ENCODE results near the gene PRR12.
"Not testable (repeated sequence)": the region's sequence is repeated elsewhere in the genome, so short reads cannot be mapped to it uniquely, and the experiment has no call there.

The PRR12 gene

DNA sequence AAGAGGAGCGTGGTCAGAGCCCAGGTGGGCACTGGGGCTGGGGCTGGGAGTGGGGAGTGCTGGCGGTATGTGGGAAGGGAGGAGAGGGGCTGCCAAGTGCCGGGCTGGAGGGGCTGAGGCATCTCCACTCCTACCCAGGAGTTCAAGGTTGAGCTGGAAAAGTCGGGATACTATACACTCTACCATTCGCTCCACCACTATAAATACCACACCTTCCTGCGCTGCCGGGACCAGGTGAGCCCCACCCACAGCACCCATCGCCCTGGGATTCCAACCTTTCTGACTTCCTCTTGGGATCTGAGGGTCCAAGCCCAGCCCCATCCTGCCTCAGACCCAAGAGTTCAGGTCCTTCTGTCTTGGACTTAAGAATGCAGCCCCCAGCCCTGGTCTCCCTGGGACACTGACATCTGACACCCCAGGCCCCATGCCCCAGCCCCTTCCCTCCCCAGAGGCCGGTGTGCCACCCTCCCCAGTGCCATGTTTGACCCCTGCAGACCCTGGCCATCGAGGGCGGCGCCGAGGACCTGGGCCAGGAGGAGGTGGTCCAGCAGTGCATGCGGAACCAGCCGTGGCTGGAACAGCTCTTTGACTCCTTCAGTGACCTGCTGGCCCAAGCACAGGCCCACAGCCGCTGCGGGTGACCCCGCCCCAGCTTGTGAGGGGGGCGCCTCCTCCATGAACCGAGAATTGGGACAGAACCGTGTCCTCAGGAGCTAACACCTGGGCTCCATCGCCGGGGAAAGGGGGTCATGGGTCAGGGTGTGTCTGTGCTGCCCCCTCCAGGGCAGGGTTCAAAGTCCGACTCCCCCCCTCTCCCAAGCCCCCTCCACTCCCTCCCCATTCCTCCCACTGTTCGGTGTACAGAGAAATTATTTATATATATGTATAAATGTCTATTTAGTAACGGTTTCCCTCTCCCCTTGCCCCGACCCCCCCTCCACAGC is 34.3 kb downstream of the PRR12 start:
- DNase-seq: no peak

DNA sequence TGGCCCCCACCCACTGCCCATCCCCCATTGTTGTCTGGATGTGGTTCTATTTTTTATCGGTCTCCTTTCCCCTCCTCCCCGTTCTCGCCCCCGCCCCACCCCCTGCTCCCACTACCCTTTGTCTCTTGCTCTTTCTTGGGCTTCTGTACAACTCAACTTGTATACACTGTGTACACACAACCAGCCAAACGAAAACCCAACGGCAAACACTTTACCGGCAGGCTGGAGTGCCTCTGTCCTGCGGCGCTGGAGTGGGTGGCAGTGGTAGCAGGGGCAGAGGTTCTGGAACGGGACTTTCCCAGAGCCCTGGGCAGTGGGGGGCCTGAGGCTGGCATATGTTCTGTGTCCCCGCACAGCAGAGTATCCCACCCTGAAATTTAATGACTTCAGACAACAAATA is 35.2 kb downstream of the PRR12 start:
- DNase-seq: no peak

DNA sequence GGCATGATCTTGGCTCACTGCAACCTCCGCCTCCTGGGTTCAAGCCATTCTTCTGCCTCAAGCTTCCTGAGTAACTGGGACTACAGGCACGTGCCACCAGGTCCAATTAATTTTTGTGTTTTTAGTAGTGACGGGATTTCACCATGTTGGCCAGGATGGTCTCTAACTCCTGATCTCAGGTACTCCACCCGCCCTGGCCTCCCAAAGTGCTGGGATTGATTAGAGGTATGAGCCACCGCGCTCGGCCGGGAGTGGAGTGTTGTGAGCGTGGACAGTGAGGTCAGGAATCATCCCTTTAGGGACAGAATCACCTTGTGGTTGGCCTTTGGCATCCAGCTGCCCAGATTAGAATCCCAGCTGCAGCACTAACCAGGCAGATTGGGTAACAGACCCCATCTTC is 38.7 kb downstream of the PRR12 start:
- no peak for DNase-seq

DNA sequence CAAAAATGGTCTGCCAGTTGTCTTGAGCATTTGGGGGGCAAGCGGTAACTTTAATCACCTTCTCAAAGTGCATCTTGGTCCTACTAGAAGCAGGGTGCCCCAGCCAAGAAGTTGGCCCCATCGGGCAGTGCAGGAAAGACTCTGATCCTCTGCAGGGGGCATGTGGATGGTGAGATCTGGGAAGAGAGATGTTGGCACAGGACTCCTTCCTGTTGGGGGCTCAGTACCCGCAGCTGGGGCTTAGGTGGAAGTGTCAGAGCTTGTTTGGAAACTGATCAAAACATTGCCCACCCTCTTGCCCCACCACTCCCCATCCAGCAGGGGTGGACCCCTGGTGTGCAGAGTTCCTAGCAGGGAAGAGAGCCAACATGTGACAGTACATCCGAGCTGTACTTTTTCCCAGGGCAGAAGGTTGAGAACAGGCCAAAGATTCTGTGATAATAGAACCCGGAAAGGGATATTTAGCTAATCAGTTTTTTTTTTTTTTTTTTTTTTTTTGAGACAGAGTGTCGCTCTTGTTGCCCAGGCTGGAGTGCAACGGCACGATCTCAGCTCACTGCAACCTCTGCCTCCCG is 40.1 kb downstream of the PRR12 start:
- peak; percentile 20 for DNase-seq

DNA sequence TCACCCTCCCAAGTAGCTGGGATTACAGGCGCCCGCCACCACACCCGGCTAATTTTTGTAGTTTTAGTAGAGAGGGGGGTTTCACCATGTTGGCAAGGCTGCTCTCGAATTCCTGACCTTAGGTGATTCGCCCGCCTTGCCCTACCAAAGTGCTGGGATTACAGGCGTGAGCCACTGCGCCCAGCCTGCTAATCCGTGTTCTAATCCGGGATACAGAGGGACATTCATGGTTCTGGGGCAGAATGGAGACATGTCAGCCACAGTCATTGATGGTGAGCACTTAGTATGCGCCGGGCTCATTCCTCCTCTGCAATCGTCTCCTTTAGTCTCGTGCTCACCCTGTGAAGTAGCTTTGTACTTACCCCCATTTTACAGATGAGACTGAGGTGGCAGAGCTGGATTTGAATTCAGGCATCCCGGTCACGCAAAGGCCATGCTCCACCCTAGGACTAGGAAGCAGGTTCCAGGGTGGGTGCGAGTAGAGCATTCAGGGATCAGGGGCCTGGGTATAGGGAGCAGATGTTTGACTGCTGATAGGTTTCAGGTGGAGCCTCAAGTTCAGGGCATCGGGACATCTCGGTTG is 40.7 kb downstream of the PRR12 start:
- no peak for DNase-seq

DNA sequence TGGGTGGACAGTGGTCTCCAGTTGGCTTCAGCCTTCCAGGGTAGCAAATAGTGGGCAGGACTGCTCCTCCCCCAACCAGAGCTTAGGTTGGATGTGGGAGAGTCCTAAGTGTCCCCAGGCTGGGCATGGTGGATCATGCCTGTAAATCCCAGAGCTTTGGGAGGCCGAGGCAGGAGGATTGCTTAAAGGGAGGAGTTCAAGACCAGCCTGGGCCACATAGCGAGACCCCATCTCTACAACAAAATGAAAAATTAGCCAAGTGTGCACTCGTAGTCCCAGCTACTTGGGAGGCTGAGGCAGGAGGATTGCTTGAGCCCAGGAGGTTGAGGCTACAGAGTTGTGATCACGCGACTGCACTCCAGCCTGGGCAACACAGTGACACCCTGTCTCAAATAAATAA is 41.6 kb downstream of the PRR12 start:
- no peak for DNase-seq

DNA sequence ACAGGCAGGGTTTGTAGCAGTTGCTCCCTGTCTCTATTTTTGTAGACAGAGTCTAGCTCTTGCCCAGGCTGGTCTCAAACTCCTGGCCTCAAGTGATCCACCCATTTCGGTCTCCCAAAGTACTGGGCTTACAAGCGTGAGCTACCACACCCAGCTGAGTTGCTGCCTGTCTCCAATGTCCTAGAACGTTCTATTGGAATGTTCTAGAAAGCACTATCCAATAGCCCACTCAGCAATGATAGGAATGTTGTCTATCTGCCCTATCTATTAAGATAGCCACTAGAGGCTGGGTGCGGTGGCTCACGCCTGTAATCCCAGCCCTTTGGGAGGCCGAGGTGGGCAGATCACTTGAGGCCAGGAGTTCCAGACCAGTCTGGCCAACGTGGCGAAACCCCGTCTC is 42.3 kb downstream of the PRR12 start:
- not testable (repeated sequence) for DNase-seq

DNA sequence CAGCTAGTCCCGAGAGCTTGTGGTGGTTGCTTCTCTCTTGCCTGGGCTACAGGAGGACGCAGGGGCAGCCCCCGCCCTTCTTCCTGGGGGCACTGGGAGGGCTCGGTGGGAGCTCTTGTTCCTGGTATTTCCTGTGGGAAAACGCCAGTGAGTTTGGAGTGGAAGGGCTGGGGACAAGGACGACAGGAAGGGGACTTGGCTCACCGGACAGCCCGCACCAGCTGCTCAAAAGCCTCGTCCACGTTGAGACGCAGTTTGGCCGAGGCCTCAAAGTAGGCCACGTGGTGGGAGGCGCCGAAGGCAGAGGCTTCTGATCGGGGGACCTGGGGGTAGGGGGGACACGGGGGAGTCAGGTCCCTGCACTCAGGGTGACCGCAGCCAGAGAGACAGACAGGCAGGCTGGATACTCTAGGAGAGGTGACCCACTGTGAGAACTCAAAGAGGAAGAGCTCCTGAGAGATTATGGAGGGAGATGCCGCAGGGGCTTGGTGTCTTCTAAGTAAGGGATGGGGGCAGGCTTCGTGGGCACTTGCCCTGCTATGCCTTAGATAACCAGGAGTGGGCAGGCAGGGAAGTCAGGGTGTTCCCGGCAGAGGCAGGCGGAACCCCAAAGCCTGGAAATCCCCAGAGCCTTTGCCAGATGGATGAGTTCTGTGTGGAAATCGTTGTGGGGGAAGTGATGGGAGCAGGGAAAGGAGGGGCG is 44.7 kb downstream of the PRR12 start:
- no peak for DNase-seq

DNA sequence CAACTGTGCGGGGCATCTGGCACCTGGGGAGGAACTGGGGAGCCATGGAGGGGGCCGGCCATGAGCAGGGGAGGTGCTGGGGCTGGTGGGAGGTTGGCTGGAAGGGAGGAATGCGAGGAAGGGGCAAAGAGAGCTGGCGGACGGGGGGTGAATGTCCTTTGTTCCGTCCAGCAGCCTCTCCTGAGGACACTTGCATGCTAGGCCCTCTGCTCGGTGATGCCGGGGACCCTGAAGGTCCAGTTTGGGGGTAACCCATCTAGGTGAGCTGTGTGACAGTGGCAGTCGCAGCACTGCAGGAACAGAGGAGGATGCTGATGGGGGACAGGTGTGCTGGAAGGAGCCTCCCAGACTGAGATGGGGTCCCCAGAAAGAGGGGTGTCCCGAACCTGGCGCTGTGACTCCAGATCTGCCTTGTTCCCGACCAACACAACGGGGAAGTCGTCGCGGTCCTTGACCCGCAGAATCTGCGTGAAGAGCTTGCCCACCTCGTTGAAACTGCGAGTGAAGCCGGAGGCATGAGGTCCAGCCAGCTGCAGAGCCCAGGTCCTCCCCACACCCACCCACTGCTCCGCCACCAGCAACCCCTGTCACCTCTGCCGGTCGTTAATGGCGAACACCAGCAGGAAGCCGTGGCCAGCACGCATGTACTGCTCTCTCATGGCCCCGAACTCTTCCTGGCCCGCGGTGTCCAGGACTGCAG is 45.4 kb downstream of the PRR12 start:
- no peak for DNase-seq

DNA sequence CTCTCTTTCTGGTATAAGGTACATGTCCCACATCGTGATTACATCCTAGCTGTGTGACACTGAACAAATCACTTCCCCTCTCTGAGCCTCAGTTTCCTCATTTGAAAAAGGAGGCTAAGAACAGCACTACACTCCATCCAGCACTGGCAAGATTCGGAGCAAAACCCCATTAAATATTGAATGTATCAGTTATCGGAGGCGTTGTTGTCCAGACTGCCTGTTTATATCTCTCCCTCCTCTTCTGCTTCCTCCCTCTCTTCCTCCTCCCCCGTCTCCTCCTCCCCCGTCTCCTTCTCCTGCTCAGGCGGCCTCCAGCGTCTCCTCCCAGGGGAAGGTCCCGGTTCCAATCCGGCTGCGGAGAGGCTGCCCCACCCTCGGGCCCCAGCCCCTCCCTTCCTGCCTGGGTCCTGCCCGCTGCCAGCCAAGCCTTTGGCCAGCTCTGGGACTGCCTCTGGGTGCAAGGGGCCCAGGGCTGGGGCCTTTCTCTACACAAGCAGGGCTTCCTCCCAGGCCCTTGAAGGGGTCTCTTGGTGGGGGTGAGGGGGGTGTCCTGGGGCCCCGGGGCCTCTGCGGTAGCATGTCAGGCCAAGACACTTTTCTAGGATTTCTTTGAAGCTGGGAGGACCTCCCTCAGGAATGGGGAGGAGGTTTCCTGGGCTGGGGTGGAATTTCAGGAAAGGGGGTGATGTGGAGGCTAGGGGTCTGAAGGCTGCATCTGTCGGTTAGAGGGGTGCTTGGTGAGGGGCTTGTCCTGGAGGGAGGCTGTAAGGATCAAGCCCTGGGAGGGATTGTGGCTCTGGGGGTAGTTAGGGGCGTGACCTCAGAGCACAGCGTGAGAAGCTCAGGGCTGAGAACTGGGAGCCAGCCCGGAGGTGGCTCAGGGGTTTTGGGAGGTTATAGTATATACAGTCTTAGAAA is 47.1 kb downstream of the PRR12 start:
- DNase-seq: no peak

DNA sequence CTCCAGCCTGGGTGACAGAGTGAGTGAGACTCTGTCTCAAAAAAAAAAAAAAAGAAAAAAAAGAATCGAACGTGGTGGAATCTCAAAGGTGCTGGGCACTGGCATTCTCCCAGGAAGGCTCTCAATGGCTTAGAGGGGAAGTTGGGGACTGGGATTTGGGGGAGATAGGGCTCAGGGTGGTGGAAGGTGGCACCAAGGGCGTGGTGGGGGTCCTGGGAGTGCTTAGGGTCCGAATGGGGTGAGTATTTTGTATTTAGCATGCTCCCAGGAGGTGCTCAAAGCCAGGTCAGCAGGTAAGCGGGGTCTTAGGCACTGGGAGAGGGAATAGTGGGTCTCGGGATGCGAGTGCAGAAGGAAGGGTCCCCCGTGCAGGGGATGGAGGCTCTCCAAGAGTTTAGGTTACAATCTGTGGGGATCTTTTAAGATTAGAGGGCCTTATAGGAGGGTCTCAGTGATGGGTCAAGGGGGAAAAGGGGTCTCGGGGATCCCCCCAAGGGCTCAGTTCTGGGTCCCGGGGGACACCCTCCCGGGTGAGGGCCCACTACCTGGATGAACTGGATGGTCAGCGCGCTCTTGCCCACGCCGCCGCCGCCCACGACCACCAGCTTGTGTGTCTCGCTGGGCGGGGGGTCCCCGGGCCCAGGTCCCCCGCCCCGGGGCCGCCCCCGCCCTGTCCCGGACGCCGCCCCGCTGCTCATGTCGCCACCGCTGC is 48.6 kb downstream of the PRR12 start:
- no peak for DNase-seq

DNA sequence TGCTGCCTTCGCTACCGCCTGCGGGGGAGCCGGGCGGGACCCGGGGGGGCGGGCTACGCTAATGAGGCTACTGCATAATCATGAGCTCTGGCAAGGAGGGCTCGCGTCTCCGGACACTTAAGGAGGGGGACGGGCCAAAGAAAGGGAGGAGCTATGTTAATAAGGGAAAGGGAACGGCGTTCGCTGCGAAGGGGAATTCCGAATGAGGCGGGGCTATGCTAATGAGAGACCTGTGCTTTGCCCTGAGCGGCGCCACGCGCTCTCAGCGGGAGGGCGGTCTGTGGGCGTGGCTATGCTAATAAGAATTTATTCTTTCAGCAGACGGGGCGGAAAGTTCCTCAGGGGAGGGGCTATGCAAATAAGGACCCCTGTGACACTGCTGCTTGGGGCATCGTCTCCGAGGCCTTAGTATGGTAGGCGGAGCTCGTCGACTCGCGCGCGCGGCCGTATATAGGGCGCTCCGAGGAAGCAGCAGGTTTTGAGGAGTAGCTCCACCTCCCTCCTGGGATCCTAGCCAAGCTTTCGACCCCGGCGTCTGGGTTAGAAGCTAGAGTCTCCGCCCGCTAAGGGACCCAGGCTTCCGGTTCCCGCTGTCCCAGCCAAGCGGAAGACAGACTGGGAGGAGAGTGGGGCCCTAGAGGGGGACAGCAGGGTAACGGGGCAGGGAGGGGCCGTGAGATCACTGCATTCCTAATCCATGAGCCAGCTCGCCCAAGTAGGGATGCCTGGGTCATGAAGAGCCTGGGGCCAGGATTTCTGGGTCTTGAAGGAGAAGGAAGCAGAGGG is 49.3 kb downstream of the PRR12 start, which contains the start of gene RRAS:
Gene RRAS, minus strand, starts transcription at position 31 of the 786 bp plus-strand sequence. CDS start 45 bp downstream, outside the sequence.
- DNase-seq: peak; percentile 99

DNA sequence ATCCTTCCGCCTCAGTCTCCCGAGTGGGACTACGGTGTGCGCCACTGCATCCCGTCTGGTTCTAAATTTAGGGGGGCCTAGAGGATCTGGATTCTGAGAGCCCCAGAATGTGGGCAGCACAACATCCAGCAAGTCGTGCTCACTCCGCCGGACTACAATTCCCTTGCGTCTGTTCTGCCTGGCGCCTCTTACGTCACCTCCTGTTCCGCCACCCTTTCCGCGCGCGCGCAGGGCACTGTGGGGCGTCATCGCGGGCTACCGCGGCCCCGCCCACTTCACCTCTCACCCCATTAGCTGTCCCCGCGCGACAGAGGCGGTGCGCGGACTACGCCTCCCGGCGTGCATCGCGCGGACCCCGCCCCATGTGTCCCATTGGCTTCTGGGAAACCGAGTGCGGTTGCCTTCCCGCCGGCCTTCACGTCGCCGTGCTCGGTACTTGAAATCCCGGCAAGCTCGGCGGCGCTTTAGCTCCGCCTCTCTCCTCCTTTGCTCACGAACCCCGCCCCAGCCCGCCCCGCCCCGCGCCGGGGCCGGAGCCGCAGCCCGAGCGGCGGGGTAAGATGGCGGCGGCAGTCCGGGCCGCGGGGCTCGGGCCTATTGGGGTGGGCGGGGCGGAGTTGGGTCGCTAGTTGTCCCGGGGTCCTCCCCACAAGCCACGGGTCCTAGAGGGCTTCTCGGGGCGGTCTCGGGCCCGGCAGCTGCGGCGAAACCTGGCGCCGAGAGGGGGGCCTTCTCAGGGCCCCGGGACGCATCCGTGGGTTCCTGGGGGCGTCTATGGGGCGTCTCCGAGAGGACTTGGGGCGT is 50.9 kb downstream of the PRR12 start, which contains the start of gene SCAF1:
Gene SCAF1, plus strand, starts transcription at position 522 of the 804 bp plus-strand sequence. CDS start 2,818 bp downstream, outside the sequence.
- peak; percentile 97 for DNase-seq

DNA sequence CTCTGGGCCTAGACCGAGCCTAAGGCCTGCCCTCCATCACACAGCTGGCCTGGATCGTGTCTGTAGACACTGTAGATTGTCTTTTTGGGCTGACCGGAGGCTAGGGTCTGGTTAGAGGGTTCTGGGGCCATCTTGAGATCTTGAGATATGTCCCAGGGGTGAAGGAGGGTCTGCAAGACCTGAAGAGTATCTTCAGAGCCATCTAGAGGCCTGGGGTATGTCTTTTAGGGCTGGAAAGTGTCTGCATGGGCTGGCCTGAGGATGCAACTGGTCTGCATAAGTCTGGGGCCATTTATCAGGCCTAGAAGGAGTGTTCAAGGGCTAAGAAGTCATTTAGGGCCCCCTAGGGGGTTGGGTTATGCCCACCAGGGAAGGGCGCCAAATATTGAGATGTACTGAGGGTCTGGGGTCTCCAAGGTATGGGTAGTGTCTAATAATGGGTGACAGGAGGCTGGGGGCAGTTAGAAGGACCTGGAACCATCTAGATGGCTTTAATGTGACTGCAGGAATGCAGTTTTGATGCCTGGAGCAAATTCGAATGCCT is 51.6 kb downstream of the PRR12 start:
- no peak for DNase-seq

DNA sequence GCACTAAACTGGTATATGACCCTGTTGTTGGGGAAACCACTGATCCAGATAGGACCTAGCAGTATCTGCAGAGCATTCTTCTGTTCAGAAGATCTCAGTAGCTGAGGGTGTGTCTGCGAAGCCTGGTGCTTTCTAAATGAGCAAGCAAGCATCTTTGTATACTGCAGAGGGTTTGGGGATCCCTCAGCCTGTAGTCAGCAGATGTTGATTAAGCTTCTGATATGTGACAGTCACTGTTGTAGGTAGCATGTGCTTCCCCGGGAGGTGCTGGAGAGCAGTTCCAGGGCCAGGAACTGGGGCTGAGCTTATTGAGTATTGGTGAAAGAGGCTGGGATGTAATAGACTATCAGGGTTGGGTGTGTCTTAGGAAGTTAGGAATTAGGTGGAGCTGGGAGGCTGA is 52.5 kb downstream of the PRR12 start:
- DNase-seq: no peak

DNA sequence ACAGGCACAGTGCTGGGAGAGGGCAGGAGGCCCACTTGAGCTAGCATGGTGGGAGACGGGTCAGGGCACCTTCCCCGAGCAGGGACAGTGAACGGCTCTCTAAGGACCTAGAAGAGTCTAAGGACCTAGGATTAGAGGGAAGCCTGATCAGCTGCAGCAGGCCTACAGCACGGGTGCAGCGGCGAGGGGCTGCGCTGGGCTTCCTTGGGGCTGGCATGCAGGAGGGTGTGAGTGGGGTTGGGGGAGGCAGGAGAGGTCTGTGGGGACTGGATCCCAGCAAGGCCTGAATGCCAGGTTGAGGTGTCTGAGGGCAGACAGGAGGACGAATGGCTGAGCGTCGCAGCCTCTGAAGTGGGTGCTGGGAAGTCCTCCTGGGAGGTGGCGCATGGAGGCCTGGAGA is 54.6 kb downstream of the PRR12 start:
- no peak for DNase-seq

DNA sequence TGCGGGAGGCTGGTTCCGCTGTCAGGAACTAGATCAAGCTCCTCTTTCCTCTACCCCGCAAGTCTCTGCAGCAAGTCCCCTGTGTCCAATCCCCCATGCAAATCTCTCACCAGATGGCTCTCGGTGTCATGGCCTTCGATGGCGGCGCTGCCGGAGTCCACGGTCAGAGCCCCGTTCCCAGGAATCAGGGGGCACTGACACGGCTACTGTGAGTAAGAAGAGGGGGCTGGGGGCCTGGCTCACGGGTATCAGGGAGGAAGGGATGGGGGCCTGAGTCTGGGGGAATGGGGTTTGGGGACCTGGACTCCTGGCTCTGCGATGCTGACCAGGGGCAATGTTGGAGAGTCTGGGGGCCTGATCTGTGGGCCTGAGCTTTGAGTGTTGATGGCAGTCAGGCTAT is 55.0 kb downstream of the PRR12 start:
- DNase-seq: no peak

DNA sequence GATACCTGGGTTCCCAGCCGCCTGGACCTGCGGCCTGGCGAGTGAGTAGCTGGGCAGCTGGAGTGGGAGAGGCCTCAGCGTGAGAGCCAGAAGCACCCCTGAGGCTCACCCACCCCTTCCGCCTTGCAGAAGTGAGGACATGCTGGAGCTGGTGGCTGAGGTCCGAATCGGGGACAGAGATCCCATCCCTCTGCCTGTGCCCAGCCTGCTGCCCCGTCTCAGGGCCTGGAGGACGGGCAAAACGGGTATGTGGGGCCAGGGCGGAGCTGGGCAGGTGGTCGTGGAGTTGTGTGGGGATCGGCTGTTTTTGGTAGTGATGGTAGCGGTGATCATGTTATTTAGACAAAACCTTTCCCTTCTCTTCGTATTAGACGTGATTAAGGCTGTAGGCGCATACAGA is 55.6 kb downstream of the PRR12 start:
- no peak for DNase-seq

All from DMS 273 treated with DMSO at 0.1 percent for 48 hours (cell line).